Panc1 (cell line): ENCODE data around the gene STXBP5L. TPM values are rescaled to one million over a fixed set of nuclear protein-coding genes. Genes with fewer than 3 reads are reported as not detected.
"Not testable (repeated sequence)": the region's sequence is repeated elsewhere in the genome, so short reads cannot be mapped to it uniquely, and the experiment has no call there.

Source experiments
- ATAC-seq: fragments of 200-7000 bp; cut with Tn5 transposase; 2 replicates; pipeline ENCODE4 v1.9.1; 2020; ENCODE audit warnings: mild to moderate bottlenecking, moderate library complexity
- BruUV-seq: library from RNA; stranded (reverse); fragments of 400-500 nt; replicated peaks from 2 replicates; lab custom pipeline; 2021; lab: Mats Ljungman, UMichigan
- CTCF ChIA-PET: fragments of 300-600 bp; sonication (Branson Sonifier 250); formaldehyde crosslinking; loops from one replicate; lab custom pipeline; 2022; ENCODE audit warnings: antibody characterized with exemption; lab: Charles Lee
- POLR2A ChIA-PET: fragments of 300-600 bp; sonication (Branson Sonifier 250); formaldehyde crosslinking; loops from one replicate; lab custom pipeline; 2022; ENCODE audit warnings: antibody characterized with exemption; lab: Charles Lee
- DNase-seq: peaks from one replicate; pipeline ENCODE4 v3.0.0-alpha.2; 2010; ENCODE audit warnings: low read depth, low spot score
- H3K27ac ChIP-seq: 2 replicates; pipeline ENCODE4 v1.5.1; 2011; ENCODE audit warnings: mild to moderate bottlenecking, low read length, inconsistent platforms
- H3K27me3 ChIP-seq: fragments of 200-500 bp; sonication (Bioruptor generic); 2 replicates; pipeline ENCODE4 v1.6.0; 2014; ENCODE audit warnings: low read length, inconsistent platforms; ENCODE audit not compliant: control insufficient read depth, insufficient read depth
- H3K36me3 ChIP-seq: fragments of 200-500 bp; sonication (Bioruptor generic); 2 replicates; pipeline ENCODE4 v1.5.1; 2014; ENCODE audit warnings: inconsistent platforms, mild to moderate bottlenecking, low read length, moderate library complexity; ENCODE audit not compliant: control insufficient read depth, insufficient read depth
- H3K4me1 ChIP-seq: 2 replicates; pipeline ENCODE4 v1.5.1; 2011; ENCODE audit warnings: inconsistent platforms, mild to moderate bottlenecking, low read length, moderate library complexity; ENCODE audit not compliant: control insufficient read depth, insufficient read depth
- H3K4me3 ChIP-seq, 2 experiments: 2 replicates each; pipeline ENCODE4 v1.5.1; 2011 to 2012; ENCODE audit warnings: low read depth in 2 of 2, low read length in 2 of 2, mild to moderate bottlenecking in 2 of 2, inconsistent platforms in 1 of 2, moderate library complexity in 1 of 2
- H3K9me3 ChIP-seq: fragments of 200-500 bp; sonication (Bioruptor generic); 2 replicates; pipeline ENCODE4 v1.5.1; 2014; ENCODE audit warnings: low read depth, mild to moderate bottlenecking, inconsistent platforms, low read length, moderate library complexity; ENCODE audit not compliant: control insufficient read depth, insufficient read depth
- REST ChIP-seq, 2 experiments: IDR thresholded peaks; 2 replicates each; pipeline ENCODE4 v1.6.1; 2011 to 2012; ENCODE audit warnings: low read depth in 2 of 2, control low read depth in 1 of 2, low read length in 1 of 2, mild to moderate bottlenecking in 1 of 2, moderate library complexity in 1 of 2; ENCODE audit not compliant: insufficient read depth in 1 of 2
- TCF7L2 ChIP-seq: IDR thresholded peaks from 2 replicates; pipeline ENCODE4 v1.6.1; 2011; ENCODE audit warnings: mild to moderate bottlenecking, low read depth, low read length, inconsistent platforms
- in situ Hi-C: cut with HindIII; loops from 2 replicates; pipeline ENCODE4 v1.10.0; 2016; ENCODE audit warnings: low sequenced_read_pairs, low pct_unique_long_range_greater_than_20kb
- intact Hi-C: fragments of 100-400 bp; cut with micrococcal nuclease; formaldehyde crosslinking; loops from one replicate; pipeline ENCODE4 v1.10.0; 2022; ENCODE audit not compliant: unreplicated experiment
- total RNA-seq: library from RNA; stranded (reverse); gene quantifications from one replicate; pipeline ENCODE4 v1.2.1, GENCODE V29; 2021; ENCODE audit not compliant: unreplicated experiment
- TF ChIP-seq, protein P1 (sequence below): fragments of 450-650 bp; IDR thresholded peaks from 2 replicates; pipeline ENCODE4 v1.5.1; 2017; ENCODE audit warnings: mild to moderate bottlenecking

Gene STXBP5L
- total RNA-seq, 1 experiment from 2014 or later, result 0.05 TPM

DNA sequence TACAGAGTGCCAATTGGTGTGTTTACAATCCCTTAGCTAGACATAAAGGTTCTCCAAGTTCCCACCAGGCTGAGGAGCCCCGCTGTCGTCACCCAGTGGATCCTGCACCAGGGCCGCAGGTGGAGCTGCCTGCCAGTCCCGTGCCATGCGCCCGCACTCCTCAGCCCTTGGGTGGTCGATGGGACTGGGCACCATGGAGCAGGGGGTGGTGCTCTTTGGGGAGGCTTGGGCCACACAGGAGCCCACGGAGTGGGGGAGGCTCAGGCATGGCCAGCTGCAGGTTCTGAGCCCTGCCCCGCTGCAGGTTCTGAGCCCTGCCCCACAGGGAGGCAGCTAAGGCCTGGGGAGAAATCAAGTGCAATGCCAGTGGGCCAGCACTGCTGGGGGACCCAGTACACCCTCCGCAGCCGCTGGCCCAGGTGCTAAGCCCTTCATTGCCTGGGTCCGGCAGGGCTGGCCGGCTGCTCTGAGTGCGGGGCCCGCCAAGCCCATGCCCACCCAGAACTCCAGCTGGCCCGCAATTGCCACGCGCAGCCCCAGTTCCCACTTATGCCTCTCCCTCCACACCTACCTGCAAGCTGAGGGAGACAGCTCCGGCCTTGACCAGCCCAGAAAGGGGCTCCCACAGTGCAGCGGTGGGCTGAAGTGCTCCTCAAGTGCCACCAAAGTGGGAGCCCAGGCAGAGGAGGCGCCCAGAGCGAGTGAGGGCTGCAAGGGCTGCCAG, 170.5 kb downstream of the STXBP5L start:
- DNase-seq, H3K36me3 ChIP-seq, H3K9me3 ChIP-seq, intact Hi-C loops, CTCF ChIA-PET, POLR2A ChIA-PET, H3K27ac ChIP-seq, H3K4me1 ChIP-seq, ATAC-seq, H3K27me3 ChIP-seq, BruUV-seq, in situ Hi-C loops, H3K4me3 ChIP-seq: not testable (repeated sequence)

- no TSS peak for BruUV-seq
- CTCF ChIA-PET, result no interaction called here
- ATAC-seq, result no peak
Measured at GRCh38 chr3:121096953-121097352, 188.9 kb downstream of the STXBP5L start.

DNA sequence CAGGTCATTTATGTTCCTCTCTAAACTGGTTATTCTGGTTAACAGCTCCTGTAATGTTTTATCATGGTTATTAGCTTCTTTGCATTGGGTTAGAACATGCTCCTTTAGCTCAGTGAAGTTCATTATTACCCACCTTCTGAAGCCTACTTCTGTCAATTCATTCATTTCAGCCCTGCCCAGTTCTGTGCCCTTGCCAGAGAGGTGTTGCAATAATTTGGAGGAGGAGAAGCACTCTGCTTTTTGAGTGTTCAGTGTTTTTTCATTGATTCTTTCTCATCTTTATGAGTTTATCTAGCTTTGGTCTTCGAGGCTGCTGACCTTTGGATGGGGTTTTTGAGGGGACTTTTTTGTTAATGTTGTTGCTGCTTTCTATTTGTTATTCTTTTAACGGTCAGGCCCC, 203.1 kb downstream of the STXBP5L start:
- intact Hi-C loops, DNase-seq, H3K27me3 ChIP-seq, ATAC-seq, H3K4me1 ChIP-seq, H3K36me3 ChIP-seq, BruUV-seq, H3K27ac ChIP-seq, H3K4me3 ChIP-seq, POLR2A ChIA-PET, in situ Hi-C loops, H3K9me3 ChIP-seq, CTCF ChIA-PET: not testable (repeated sequence)

More at GRCh38 chr3:121096953-121097352, 188.9 kb downstream of the STXBP5L start:
- DNase-seq, result no peak
- no peaks in the 10 kb centered on the region for H3K36me3 ChIP-seq
- in situ Hi-C loops, result no loop called here
- no peaks in the 10 kb centered on the region for H3K27me3 ChIP-seq
- no peaks in the 10 kb centered on the region for H3K4me1 ChIP-seq
- POLR2A ChIA-PET, result no interaction called here
- no peaks in the 10 kb centered on the region for H3K9me3 ChIP-seq
- H3K4me3 ChIP-seq, result no peak overlapping the region
- intact Hi-C loops, result no loop called here
- TF ChIP-seq, protein P1, sequence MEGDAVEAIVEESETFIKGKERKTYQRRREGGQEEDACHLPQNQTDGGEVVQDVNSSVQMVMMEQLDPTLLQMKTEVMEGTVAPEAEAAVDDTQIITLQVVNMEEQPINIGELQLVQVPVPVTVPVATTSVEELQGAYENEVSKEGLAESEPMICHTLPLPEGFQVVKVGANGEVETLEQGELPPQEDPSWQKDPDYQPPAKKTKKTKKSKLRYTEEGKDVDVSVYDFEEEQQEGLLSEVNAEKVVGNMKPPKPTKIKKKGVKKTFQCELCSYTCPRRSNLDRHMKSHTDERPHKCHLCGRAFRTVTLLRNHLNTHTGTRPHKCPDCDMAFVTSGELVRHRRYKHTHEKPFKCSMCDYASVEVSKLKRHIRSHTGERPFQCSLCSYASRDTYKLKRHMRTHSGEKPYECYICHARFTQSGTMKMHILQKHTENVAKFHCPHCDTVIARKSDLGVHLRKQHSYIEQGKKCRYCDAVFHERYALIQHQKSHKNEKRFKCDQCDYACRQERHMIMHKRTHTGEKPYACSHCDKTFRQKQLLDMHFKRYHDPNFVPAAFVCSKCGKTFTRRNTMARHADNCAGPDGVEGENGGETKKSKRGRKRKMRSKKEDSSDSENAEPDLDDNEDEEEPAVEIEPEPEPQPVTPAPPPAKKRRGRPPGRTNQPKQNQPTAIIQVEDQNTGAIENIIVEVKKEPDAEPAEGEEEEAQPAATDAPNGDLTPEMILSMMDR, result no peak
- no peak for TF ChIP-seq TCF7L2
- no peak for TF ChIP-seq REST (IDR thresholded peaks at IDR 0.05; ENCODE audit: insufficient read depth in 1 of 2, low read depth in 2 of 2, low read length in 1 of 2)
- H3K27ac ChIP-seq, result no peak overlapping the region
